Caco-2 (cell line): Measurements from ENCODE around the gene ABCB11. TPM values are rescaled to one million over a fixed set of nuclear protein-coding genes. Genes with fewer than 3 reads are reported as not detected.

ENCODE experiments used
- BruUV-seq: library from RNA; stranded (reverse); fragments of 400-500 nt; replicated peaks from 2 replicates; lab custom pipeline; 2021; lab: Mats Ljungman, UMichigan
- CTCF ChIA-PET: fragments of 300-600 bp; sonication (Branson Sonifier 250); formaldehyde crosslinking; loops from one replicate; lab custom pipeline; 2022; ENCODE audit warnings: antibody characterized with exemption; lab: Charles Lee
- POLR2A ChIA-PET: fragments of 300-600 bp; sonication (Branson Sonifier 250); formaldehyde crosslinking; loops from one replicate; lab custom pipeline; 2022; ENCODE audit warnings: antibody characterized with exemption; lab: Charles Lee
- DNase-seq, 2 experiments: peaks; one replicate each; pipeline versions ENCODE4 v3.0.0 to v3.0.0-alpha.2; 2020 to 2022
- H3K27me3 ChIP-seq: replicated peaks from 2 replicates; pipeline ENCODE4 v1.6.0; 2011; ENCODE audit warnings: low read length; ENCODE audit not compliant: control insufficient read depth, insufficient read depth
- H3K36me3 ChIP-seq: 2 replicates; pipeline ENCODE4 v1.5.1; 2011; ENCODE audit warnings: low read length; ENCODE audit not compliant: control insufficient read depth, insufficient read depth
- H3K4me1 ChIP-seq: fragments of 250-450 bp; sonication (Bioruptor Pico); 2 replicates; pipeline ENCODE4 v1.5.1; 2020; ENCODE audit warnings: mild to moderate bottlenecking
- H3K4me3 ChIP-seq: 2 replicates; pipeline ENCODE4 v1.5.1; 2011; ENCODE audit warnings: low read depth, mild to moderate bottlenecking, control low read depth, low read length
- H3K9me3 ChIP-seq: fragments of 250-450 bp; sonication (Bioruptor Pico); 2 replicates; pipeline ENCODE4 v1.5.1; 2020; ENCODE audit warnings: mild to moderate bottlenecking, moderate library complexity
- H3K27ac Mint-ChIP-seq: one replicate; pipeline ENCODE4 v1.8.0; 2022; ENCODE audit warnings: mixed read lengths; ENCODE audit not compliant: unreplicated experiment
- H3K27me3 Mint-ChIP-seq: one replicate; pipeline ENCODE4 v1.8.0; 2022; ENCODE audit warnings: mixed read lengths; ENCODE audit not compliant: insufficient read depth, unreplicated experiment
- H3K36me3 Mint-ChIP-seq: one replicate; pipeline ENCODE4 v1.8.0; 2022; ENCODE audit warnings: mild to moderate bottlenecking, mixed read lengths; ENCODE audit not compliant: insufficient read depth, unreplicated experiment
- H3K4me1 Mint-ChIP-seq: one replicate; pipeline ENCODE4 v1.8.0; 2022; ENCODE audit warnings: low read depth, mixed read lengths; ENCODE audit not compliant: unreplicated experiment
- H3K4me3 Mint-ChIP-seq: one replicate; pipeline ENCODE4 v1.8.0; 2022; ENCODE audit warnings: mild to moderate bottlenecking, moderate library complexity, mixed read lengths; ENCODE audit not compliant: unreplicated experiment
- H3K9me3 Mint-ChIP-seq: one replicate; pipeline ENCODE4 v1.8.0; 2022; ENCODE audit warnings: mixed read lengths; ENCODE audit not compliant: unreplicated experiment
- CTCF ChIP-seq, 2 experiments: fragments of 200-600 bp in 1 of 2; IDR thresholded peaks; 1 replicate in 1 of 2; 2 replicates in 1 of 2; pipeline versions ENCODE4 v1.5.1 to v1.8.0; 2011 to 2022; ENCODE audit warnings: antibody characterized with exemption in 1 of 2, control low read depth in 1 of 2, inconsistent platforms in 1 of 2, low read depth in 1 of 2, low read length in 1 of 2, mild to moderate bottlenecking in 1 of 2, moderate library complexity in 1 of 2; ENCODE audit not compliant: insufficient read depth in 1 of 2, severe bottlenecking in 1 of 2, unreplicated experiment in 1 of 2
- intact Hi-C: fragments of 100-400 bp; cut with micrococcal nuclease; formaldehyde crosslinking; loops from one replicate; pipeline ENCODE4 v1.10.0; 2022; ENCODE audit not compliant: unreplicated experiment
- total RNA-seq: library from RNA; stranded (reverse); gene quantifications from 2 replicates; pipeline ENCODE4 v1.2.3, GENCODE V29; 2022

The ABCB11 gene
- total RNA-seq, 1 experiment from 2014 or later = not detected

- no peaks in the 10 kb centered on the region for H3K27me3 Mint-ChIP-seq
- POLR2A ChIA-PET = no interaction called here
Observed at GRCh38 chr2:168978461-168978861, 52.7 kb downstream of the ABCB11 start.

GRCh38 chr2:168977608-168978007 is 53.5 kb downstream of the ABCB11 start:
- Mint-ChIP-seq H3K9me3 (no peaks in the 10 kb centered on the region), H3K4me1 (peaks cover 6% of the 10 kb centered on the region), H3K27me3 (no peaks in the 10 kb centered on the region), H3K36me3 (no peaks in the 10 kb centered on the region), H3K27ac (no peak overlapping the region), H3K4me3 (no peak overlapping the region)
- intact Hi-C loops = no loop called here
- ChIA-PET CTCF (no interaction called here), POLR2A (no interaction called here)
- Histone ChIP-seq H3K4me3 (no peak overlapping the region), H3K9me3 (no peaks in the 10 kb centered on the region), H3K4me1 (peaks cover 7% of the 10 kb centered on the region), H3K27me3 (no peaks in the 10 kb centered on the region), H3K36me3 (no peaks in the 10 kb centered on the region)
- no peak for DNase-seq
- no TSS peak for BruUV-seq
- no peak for TF ChIP-seq CTCF (IDR thresholded peaks at IDR 0.05; ENCODE audit: insufficient read depth in 1 of 2, low read depth in 1 of 2, low read length in 1 of 2, severe bottlenecking in 1 of 2, unreplicated experiment in 1 of 2)

More at GRCh38 chr2:168978461-168978861, 52.7 kb downstream of the ABCB11 start:
- Mint-ChIP-seq H3K27ac (no peak overlapping the region), H3K4me1 (peaks cover 6% of the 10 kb centered on the region), H3K4me3 (no peak overlapping the region), H3K9me3 (no peaks in the 10 kb centered on the region), H3K36me3 (no peaks in the 10 kb centered on the region)
- Histone ChIP-seq H3K36me3 (no peaks in the 10 kb centered on the region), H3K4me1 (peaks cover 7% of the 10 kb centered on the region), H3K27me3 (no peaks in the 10 kb centered on the region), H3K4me3 (no peak overlapping the region), H3K9me3 (no peaks in the 10 kb centered on the region)
- no TSS peak for BruUV-seq
- TF ChIP-seq CTCF (IDR thresholded peaks at IDR 0.05; ENCODE audit: insufficient read depth in 1 of 2, low read depth in 1 of 2, low read length in 1 of 2, severe bottlenecking in 1 of 2, unreplicated experiment in 1 of 2) = no peak
- DNase-seq = no peak
- CTCF ChIA-PET = no interaction called here
- intact Hi-C loops = no loop called here

GRCh38 chr2:168976034-168976654 is 55.0 kb downstream of the ABCB11 start:
- no TSS peak for BruUV-seq
- H3K4me1 Mint-ChIP-seq = peaks cover 6% of the 10 kb centered on the region
- H3K27ac Mint-ChIP-seq = no peak overlapping the region
- Histone ChIP-seq H3K27me3 (no peaks in the 10 kb centered on the region), H3K4me3 (no peak overlapping the region), H3K36me3 (no peaks in the 10 kb centered on the region), H3K4me1 (peaks cover 7% of the 10 kb centered on the region), H3K9me3 (no peaks in the 10 kb centered on the region)
- no peaks in the 10 kb centered on the region for H3K27me3 Mint-ChIP-seq
- ChIA-PET POLR2A (no interaction called here), CTCF (no interaction called here)
- TF ChIP-seq CTCF (IDR thresholded peaks at IDR 0.05; ENCODE audit: insufficient read depth in 1 of 2, low read depth in 1 of 2, low read length in 1 of 2, severe bottlenecking in 1 of 2, unreplicated experiment in 1 of 2) = no peak
- peak; percentile 36 to 41 for DNase-seq
- no peaks in the 10 kb centered on the region for H3K36me3 Mint-ChIP-seq
- no peaks in the 10 kb centered on the region for H3K9me3 Mint-ChIP-seq
- no peak overlapping the region for H3K4me3 Mint-ChIP-seq
- intact Hi-C loops = no loop called here
